Measurements from ENCODE around the gene OPN1SW.

GRCh38 chr7:128739990-128740682 lies 35.5 kb downstream of the OPN1SW start:
- TF ChIP-seq POLR2A (IDR thresholded peaks at IDR 0.05) (no peak), CTCF (IDR thresholded peaks at IDR 0.05) (no peak)

Data from esophagus squamous epithelium (tissue), 4 donors.